Measurements from ENCODE around the gene LRRC8A. TPM values are rescaled to one million over a fixed set of nuclear protein-coding genes. Genes with fewer than 3 reads are reported as not detected.
A peak's percentile ranks its signal among the peaks of the same experiment; 100 is the strongest.

The LRRC8A gene
- total RNA-seq, 1 donor, result 62.2 TPM

DNA sequence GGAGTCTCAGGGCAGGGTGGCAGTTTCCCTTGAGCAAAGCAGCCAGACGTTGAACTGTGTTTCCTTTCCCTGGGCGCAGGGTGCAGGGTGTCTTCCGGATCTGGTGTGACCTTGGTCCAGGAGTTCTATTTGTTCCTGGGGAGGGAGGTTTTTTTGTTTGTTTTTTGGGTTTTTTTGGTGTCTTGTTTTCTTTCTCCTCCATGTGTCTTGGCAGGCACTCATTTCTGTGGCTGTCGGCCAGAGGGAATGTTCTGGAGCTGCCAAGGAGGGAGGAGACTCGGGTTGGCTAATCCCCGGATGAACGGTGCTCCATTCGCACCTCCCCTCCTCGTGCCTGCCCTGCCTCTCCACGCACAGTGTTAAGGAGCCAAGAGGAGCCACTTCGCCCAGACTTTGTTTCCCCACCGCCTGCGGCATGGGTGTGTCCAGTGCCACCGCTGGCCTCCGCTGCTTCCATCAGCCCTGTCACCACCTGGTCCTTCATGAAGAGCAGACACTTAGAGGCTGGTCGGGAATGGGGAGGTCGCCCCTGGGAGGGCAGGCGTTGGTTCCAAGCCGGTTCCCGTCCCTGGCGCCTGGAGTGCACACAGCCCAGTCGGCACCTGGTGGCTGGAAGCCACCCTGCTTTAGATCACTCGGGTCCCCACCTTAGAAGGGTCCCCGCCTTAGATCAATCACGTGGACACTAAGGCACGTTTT, 35.4 kb downstream of the LRRC8A start:
- TF ChIP-seq, protein P1, sequence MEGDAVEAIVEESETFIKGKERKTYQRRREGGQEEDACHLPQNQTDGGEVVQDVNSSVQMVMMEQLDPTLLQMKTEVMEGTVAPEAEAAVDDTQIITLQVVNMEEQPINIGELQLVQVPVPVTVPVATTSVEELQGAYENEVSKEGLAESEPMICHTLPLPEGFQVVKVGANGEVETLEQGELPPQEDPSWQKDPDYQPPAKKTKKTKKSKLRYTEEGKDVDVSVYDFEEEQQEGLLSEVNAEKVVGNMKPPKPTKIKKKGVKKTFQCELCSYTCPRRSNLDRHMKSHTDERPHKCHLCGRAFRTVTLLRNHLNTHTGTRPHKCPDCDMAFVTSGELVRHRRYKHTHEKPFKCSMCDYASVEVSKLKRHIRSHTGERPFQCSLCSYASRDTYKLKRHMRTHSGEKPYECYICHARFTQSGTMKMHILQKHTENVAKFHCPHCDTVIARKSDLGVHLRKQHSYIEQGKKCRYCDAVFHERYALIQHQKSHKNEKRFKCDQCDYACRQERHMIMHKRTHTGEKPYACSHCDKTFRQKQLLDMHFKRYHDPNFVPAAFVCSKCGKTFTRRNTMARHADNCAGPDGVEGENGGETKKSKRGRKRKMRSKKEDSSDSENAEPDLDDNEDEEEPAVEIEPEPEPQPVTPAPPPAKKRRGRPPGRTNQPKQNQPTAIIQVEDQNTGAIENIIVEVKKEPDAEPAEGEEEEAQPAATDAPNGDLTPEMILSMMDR (IDR thresholded peaks at IDR 0.05; ENCODE audit: insufficient read depth, low read depth, low read length), result no peak
- peak; percentile 90 for DNase-seq (ENCODE audit: low read depth)
- no peak overlapping the region for H3K4me3 ChIP-seq (ENCODE audit: low read depth, low read length)

DNA sequence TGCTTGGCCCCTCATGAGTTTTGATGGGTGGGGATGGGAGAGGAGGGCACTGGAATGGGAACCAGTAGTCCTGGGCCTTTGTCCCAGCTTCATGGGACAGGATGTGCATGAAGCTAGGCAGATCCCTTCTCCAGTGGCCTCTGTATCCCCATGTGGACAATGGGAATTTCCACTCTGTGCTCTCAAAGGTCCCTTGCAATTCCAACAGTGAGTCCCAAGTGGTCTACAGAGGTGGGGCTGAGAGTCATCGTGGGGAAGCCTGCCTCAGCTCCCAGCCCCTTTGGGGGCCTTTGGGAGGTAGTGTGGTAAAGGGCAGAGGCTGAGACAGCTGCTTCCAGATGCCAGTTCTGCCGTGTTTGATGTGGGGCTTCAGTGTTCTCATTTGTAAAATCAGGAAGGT, 37.0 kb downstream of the LRRC8A start:
- H3K4me3 ChIP-seq (ENCODE audit: low read depth, low read length), result no peak overlapping the region
- DNase-seq (ENCODE audit: low read depth), result no peak
- TF ChIP-seq, protein P1 (IDR thresholded peaks at IDR 0.05; ENCODE audit: insufficient read depth, low read depth, low read length), result no peak

DNA sequence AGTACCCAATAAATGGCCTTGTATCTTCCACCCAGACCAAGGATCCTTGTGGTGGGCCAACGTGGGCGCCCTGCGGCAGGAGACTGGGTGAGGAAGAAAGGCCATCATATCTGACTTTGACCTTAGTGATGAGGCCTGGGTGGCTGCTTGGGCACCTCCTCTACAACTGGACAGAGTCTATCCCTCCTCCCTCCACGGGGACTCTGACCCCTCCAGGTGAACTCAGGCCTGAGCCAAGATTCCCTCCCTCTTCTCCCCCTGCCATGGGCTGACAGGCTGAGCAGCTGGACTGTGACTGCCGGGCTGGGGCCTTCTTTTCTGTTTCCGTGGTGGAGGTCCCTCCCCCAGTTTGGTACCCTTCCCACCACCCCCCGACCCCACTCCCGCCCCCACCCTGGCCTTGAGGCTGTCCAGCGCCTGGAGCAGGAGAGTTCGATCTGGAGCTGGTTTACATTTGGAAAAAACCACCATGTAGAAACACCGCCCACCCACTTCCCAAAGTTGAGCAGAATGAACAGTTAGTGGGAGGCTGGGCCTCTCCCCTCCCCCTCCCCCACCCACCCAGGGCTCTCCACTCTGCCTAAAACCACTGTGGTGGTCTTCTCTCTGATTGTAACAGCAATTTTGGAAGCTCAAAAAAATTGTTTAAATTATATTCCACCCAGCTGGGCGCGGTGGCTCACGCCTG, 37.6 kb downstream of the LRRC8A start:
- TF ChIP-seq, protein P1 (IDR thresholded peaks at IDR 0.05; ENCODE audit: insufficient read depth, low read depth, low read length), result no peak
- no peak for DNase-seq (ENCODE audit: low read depth)

DNA sequence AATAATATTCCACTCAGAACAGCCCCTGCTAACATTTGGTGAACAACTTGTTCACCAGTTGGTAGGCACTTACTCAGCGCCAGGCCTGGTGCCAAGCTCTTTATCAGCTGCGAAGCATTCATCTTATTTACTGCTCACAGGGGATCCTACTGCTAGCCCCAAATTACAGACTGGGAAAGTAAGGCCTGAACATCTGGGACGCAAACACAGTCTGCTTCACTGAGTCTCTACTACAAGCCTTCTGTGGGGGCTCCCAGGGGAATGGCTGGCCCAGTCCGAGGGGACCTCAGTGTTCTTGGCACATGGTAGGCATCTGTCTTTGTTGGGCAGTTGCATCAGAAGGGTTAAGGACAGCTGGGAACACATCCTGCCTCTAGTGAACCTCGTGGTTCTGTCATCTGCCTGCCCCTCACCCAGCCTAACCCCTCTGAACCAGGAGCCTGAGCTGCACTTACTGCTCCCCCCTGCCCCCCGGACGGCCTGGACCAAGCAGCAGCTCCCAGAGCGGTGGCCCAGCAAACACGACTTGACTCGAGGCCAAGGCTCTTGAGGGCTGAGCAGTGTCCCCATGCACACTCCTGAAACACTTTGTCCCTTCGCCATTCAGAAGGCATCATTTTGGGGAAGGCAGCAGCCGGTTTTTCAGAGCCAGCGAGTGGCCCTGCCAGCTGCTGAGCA, 38.6 kb downstream of the LRRC8A start, which contains the start of gene PHYHD1:
PHYHD1 (plus strand) TSS at position 602 of the 678 bp plus-strand sequence. CDS start 1,342 bp downstream, outside the sequence.
- peak; percentile 81 for DNase-seq (ENCODE audit: low read depth)
- TF ChIP-seq, protein P1 (IDR thresholded peaks at IDR 0.05; ENCODE audit: insufficient read depth, low read depth, low read length), result no peak
- peak within 1 kb of the TSS; percentile 72 for H3K4me3 ChIP-seq (ENCODE audit: low read depth, low read length)

More for the DNA sequence above, 37.6 kb downstream of the LRRC8A start:
- no peak overlapping the region for H3K4me3 ChIP-seq (ENCODE audit: low read depth, low read length)

DNA sequence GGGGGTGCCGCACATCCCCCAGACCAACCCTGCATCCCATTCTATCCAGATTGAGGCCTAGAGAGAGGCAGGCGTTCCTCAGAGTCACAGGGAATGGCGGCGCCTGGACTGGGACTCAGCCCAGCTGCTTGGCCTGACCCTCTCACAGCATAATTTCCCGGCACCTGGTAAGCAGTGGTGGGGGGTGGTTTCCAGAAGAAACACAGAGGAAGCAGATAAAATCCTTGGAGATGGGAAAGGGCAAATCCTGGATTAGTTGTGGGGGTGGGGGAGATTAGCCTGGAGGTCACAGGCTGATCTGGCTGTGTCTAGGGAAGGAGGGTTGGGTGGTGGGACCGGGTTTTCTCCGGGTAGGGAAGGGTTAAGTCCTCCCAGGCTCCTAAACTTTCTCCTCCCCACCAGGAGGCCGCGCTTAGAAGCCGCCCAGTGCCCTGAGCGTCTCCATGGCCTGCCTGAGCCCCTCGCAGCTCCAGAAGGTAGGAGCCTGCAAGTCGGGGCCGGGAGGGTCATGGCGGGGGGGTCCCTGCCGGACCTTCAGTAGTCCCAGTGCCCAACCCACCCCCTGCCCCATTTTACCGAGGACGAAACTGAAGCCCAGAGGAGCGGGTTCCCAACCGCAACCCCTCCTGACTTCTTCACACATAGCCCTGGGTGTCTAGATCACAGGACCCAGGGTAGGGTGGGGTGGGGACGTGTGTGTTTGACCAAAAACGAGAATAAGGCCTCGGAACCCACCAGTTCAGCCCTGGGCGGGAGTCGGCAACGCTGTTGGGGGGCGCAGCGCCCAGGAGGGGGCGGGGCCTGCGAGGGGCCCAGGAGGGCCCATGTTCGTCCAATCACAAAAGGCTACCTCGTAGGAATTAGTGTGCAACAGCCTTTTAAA, 40.2 kb downstream of the LRRC8A start:
- peak overlapping the region; percentile 72 for H3K4me3 ChIP-seq (ENCODE audit: low read depth, low read length)
- TF ChIP-seq, protein P1 (IDR thresholded peaks at IDR 0.05; ENCODE audit: insufficient read depth, low read depth, low read length), result peak; percentile 21
- peak; percentile 97 for DNase-seq (ENCODE audit: low read depth)

DNA sequence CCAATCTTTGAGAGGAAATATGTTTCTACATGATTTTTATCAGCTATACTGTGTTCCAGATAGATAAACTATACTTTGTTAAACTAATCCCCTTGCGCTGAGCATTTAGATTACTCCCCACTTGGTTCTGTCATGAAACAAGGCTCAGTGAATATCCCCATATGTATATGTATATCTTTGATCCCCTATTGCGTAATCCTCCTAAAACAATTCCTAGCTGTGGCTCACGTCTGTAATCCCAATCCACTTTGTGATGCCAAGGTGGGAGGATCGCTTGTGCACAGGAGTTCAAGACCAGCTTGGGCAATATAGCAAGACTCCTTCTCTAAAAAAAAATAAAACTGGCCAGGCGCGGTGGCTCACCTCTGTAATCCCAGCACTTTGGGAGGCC, 41.6 kb downstream of the LRRC8A start:
- DNase-seq (ENCODE audit: low read depth), result no peak
- H3K4me3 ChIP-seq (ENCODE audit: low read depth, low read length), result no peak overlapping the region
- TF ChIP-seq, protein P1 (IDR thresholded peaks at IDR 0.05; ENCODE audit: insufficient read depth, low read depth, low read length), result no peak

All from fibroblast of villous mesenchyme (primary cell).